GM10266 (cell line): ENCODE data around the gene NCEH1.

ENCODE experiments used
- DNase-seq: peaks from one replicate; pipeline ENCODE4 v3.0.0; 2012; ENCODE audit errors: extremely low spot score
- TF ChIP-seq, protein P1 (sequence below): IDR thresholded peaks from 2 replicates; pipeline ENCODE4 v1.5.1; 2012; ENCODE audit warnings: mild to moderate bottlenecking, low read depth; ENCODE audit not compliant: control insufficient read depth, insufficient read depth; ENCODE audit errors: missing control alignments

Gene NCEH1

DNA sequence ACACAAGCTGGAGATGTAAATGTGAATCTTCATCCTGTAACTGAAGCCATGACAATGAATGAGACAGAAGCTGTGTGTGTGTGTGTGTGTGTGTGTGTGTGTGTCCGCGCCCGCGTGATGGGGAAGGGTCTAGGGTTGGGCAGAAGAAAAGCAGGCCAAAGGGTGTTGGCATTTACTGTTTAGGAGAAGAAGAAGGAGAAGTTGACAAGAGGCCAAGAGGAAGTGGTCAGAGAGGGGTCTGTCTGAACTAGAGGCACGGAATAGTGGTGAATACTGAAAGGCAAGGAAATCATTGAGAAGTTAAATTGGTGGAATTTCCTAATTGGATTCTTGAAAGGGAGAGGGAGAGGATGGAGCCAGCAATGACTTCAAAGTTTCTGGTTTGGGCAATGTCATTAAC, 5.6 kb upstream of the NCEH1 start:
- TF ChIP-seq, protein P1, sequence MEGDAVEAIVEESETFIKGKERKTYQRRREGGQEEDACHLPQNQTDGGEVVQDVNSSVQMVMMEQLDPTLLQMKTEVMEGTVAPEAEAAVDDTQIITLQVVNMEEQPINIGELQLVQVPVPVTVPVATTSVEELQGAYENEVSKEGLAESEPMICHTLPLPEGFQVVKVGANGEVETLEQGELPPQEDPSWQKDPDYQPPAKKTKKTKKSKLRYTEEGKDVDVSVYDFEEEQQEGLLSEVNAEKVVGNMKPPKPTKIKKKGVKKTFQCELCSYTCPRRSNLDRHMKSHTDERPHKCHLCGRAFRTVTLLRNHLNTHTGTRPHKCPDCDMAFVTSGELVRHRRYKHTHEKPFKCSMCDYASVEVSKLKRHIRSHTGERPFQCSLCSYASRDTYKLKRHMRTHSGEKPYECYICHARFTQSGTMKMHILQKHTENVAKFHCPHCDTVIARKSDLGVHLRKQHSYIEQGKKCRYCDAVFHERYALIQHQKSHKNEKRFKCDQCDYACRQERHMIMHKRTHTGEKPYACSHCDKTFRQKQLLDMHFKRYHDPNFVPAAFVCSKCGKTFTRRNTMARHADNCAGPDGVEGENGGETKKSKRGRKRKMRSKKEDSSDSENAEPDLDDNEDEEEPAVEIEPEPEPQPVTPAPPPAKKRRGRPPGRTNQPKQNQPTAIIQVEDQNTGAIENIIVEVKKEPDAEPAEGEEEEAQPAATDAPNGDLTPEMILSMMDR: no peak
- DNase-seq: no peak

DNA sequence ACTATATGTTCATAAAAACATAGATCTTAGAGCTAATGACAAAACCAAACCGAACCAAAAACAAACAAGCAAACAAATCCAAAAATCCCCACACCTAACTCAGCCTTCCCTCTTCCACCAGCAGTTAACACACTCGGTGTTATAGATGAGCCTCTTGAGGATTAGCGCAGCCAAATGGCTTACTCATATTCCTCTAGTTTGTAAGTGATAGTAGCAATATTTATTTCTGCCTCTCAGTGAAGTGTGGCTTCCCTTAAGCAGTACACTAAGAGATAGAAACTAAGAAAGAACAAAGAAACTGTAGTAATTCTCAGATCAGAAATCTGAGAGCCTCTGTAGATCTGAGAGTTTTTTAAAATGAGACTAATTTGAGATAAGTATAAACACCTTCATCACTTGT, 2.4 kb upstream of the NCEH1 start:
- no peak for DNase-seq
- TF ChIP-seq, protein P1: no peak

DNA sequence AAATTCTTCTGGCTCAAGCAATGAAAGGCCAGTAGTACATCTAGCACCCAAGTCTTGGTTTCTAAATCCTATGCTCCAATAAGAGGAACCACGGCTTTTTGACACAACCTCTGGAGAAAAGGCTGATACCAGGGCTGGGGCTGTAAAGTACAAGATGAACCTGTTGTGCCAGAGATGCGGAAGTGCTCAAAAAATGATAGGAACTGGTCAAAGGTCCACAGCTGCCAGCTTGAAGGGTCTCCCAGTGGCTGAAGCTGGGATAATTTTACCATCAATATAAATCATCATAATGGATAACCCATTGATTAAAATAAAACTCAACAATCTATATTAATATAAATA, 558 bp upstream of the NCEH1 start:
- no peak for DNase-seq
- TF ChIP-seq, protein P1: no peak

DNA sequence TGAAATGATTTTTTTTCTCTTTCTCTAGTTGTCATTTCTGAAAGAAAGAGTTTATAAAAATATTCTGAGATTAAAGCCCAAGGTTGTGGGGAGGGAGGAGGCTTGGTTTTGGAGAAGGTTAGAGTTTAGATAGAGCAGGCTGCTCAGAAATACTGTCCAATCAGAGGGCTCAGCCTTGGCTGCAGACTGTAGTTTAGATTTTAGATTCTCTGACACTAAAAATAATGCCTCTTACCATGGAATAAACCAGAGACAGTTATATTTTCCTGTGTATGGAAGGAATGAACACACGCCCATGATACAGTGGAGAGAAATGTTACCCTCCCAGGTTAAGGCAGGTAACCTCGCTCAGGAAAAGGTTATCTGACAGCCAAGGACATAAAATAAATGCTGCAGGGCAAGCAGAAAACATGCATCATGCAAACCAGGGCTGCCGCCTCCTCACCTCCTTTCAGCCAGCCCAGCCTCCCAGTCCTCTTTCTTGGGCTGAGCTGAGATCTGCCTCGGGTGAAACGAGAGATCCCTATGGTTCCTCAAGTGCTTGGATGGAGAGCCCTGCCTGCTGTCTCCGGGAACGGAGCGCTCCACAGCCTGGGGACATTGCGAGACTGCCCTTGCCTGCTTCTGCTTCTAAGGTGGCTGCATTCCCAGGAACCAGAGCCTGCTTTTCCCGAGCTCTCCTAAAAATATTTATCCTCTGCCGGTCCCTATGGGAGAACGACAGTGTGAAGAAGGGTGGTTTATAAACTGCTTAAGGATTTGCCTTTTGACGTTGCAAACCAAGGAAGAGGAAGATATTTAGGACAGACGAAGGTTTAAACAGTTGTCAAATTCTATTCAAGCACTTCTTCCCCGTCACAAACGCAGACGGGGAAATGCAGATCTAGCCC, 848 bp downstream of the NCEH1 start:
- DNase-seq: no peak
- TF ChIP-seq, protein P1: no peak

DNA sequence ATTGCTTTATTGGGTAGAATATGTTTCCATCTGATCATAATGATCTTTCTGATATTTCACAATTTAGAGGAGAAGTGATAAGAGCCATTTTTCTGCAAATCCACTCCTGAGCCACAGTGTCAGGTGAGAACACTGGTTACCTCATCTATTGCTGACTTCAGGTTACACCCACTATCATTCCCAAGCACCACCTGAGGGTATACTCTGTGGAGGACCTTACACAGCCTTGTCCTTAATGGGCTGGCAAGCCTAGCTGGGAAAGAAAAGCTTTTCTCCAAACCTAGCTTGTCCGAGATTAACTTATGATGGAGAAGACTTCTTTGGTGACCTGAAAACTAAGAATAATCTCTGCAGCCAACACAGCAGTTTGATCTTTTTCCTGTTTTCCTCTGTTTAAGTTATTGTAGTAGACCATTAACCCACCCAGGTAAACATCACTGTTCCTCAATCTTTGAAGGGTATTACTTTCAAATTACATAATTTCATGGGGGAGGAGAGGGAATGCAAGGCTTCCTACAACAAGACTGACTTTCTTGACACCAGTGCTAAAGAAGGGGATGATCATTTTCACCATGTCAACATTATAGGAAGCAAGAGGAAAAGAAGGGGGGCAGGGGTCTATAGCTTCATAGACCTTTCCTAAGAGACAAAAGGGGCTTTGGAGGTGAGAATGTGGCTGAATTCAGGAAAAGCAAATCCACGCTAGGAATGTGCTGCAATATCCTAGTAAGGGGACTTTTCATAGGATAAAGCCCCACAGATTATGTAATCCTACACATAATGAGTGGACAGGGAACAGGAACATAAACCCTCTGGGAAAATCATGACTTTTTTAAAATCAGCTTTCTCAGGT, 1.7 kb downstream of the NCEH1 start:
- DNase-seq: no peak
- TF ChIP-seq, protein P1: no peak

DNA sequence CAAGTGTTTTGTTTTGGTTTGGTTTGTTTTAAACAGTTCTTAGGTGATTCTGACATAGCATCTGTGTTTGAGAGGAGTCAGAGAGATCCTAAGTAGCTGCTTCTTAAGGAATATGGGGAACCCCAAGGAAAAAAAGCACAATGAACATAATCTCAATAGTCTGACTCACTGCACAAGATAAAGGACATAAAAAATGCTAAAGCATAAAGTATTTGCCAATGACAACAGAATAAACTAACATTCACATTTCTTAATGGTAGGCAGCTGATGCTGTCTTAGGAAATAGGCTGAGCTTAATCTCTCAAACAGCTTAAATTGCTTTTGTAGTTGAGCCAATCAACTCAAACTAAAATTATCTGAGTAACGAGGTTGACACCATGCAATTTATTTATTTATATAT, 2.9 kb downstream of the NCEH1 start:
- TF ChIP-seq, protein P1: no peak
- no peak for DNase-seq

DNA sequence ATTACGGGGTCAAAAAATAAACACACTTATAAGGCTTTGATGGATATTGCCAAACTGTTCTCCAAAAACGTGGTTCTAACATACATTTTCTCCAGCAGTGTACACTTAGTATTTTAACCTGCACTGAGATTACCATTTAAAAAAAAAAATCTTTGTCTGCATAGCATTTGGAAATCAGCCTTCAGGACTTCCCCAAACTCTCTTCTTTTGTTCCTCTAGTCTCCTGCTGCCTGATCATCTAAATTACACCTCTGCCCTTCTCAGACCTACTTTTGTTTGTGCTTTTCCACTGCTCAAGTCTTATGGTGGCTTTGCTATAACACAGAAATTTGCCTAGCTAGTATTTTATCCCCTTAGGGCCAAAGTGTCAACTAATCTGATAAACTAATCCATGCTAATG, 3.8 kb downstream of the NCEH1 start:
- TF ChIP-seq, protein P1: no peak
- no peak for DNase-seq
